K562 treated with DMSO at 1 percent for 48 hours (cell line): ENCODE measurements around the gene BMX. TPM values are rescaled to one million over a fixed set of nuclear protein-coding genes. Genes with fewer than 3 reads are reported as not detected.

Experiments
- total RNA-seq: library from RNA; unstranded; fragments of 300-600 nt; gene quantifications from 2 replicates; pipeline ENCODE4 v1.2.3, GENCODE V29; 2022; ENCODE audit warnings: low replicate concordance; ENCODE audit errors: extremely low read depth

The BMX gene
- not detected in 2 replicates for total RNA-seq

GRCh38 chrX:15500497-15500966, at the start of gene BMX:
Gene BMX (plus strand): TSS chrX:15500807. CDS start chrX:15508354, 7,547 bp downstream.

GRCh38 chrX:15493118-15493962, 7.3 kb upstream of the BMX start, which contains the start of gene PIR:
Gene PIR (minus strand): TSS chrX:15493333. CDS start chrX:15491257, 2,076 bp downstream.

GRCh38 chrX:15600745-15601144, 100.1 kb downstream of the BMX start, which contains the start of gene ACE2:
Gene ACE2 (minus strand): TSS chrX:15600960. CDS start chrX:15600911, 49 bp downstream.

Other genes starting within 250 kb of the BMX start
- gene ASB9, start 230.7 kb upstream of the BMX start, total RNA-seq, result not detected in 2 replicates
- gene ASB11, start 185.2 kb upstream of the BMX start, total RNA-seq, result not detected in 2 replicates
- not detected in 2 replicates for gene PIGA, start 165.3 kb upstream of the BMX start, total RNA-seq
- gene VEGFD, start 116.4 kb upstream of the BMX start, total RNA-seq, result not detected in 2 replicates
- gene PIR, start 7.5 kb upstream of the BMX start, total RNA-seq, result not detected in 2 replicates
- gene ACE2, start 100.2 kb downstream of the BMX start, total RNA-seq, result not detected in 2 replicates
- not detected in 2 replicates for gene CLTRN, start 164.0 kb downstream of the BMX start, total RNA-seq
- not detected in 2 replicates for gene CA5B, start 237.5 kb downstream of the BMX start, total RNA-seq